DND-41 (cell line): ENCODE data around the gene RGS19.

ENCODE experiments used
- ATAC-seq: fragments of 200-7000 bp; cut with Tn5 transposase; 3 replicates; pipeline ENCODE4 v1.9.1; 2021; ENCODE audit warnings: low read depth; ENCODE audit not compliant: insufficient read depth
- DNase-seq: peaks from one replicate; pipeline ENCODE4 v3.0.0-alpha.2; 2020
- H2AFZ ChIP-seq: 2 replicates; pipeline ENCODE4 v1.6.0; 2012; ENCODE audit warnings: low read depth, low read length
- H3K27ac ChIP-seq: 2 replicates; pipeline ENCODE4 v1.5.1; 2012; ENCODE audit warnings: low read length, inconsistent platforms
- H3K27me3 ChIP-seq: fragments of 200-600 bp; sonication (generic); 2 replicates; pipeline ENCODE4 v1.6.0; 2012; ENCODE audit warnings: low read length, mild to moderate bottlenecking, inconsistent platforms; ENCODE audit not compliant: insufficient read depth, poor library complexity
- H3K36me3 ChIP-seq: 2 replicates; pipeline ENCODE4 v1.5.1; 2012; ENCODE audit warnings: low read length, inconsistent platforms; ENCODE audit not compliant: insufficient read depth
- H3K4me1 ChIP-seq: 2 replicates; pipeline ENCODE4 v1.5.1; 2012; ENCODE audit warnings: mild to moderate bottlenecking, low read length; ENCODE audit not compliant: insufficient read depth
- H3K4me2 ChIP-seq: 2 replicates; pipeline ENCODE4 v1.6.0; 2012; ENCODE audit warnings: mild to moderate bottlenecking, moderate library complexity, low read length, inconsistent platforms; ENCODE audit not compliant: insufficient read depth
- H3K4me3 ChIP-seq, 2 experiments: fragments of 200-600 bp in 1 of 2; shearing (Covaris generic) in 1 of 2; 2 replicates each; pipeline ENCODE4 v1.5.1; 2012 to 2016; ENCODE audit warnings: inconsistent platforms in 2 of 2, low read length in 2 of 2, mild to moderate bottlenecking in 2 of 2, low read depth in 1 of 2, moderate library complexity in 1 of 2
- H3K79me2 ChIP-seq: 2 replicates; pipeline ENCODE4 v1.6.0; 2012; ENCODE audit warnings: low read length, inconsistent platforms; ENCODE audit not compliant: insufficient read depth
- H3K9ac ChIP-seq: 2 replicates; pipeline ENCODE4 v1.6.0; 2012; ENCODE audit warnings: low read depth, mild to moderate bottlenecking, inconsistent platforms, low read length, moderate library complexity
- H3K9me3 ChIP-seq: 2 replicates; pipeline ENCODE4 v1.5.1; 2012; ENCODE audit warnings: low read length, moderate library complexity, mild to moderate bottlenecking, inconsistent platforms; ENCODE audit not compliant: insufficient read depth, severe bottlenecking
- H4K20me1 ChIP-seq: 2 replicates; pipeline ENCODE4 v1.6.0; 2012; ENCODE audit warnings: low read length; ENCODE audit not compliant: insufficient read depth
- CTCF ChIP-seq: IDR thresholded peaks from 2 replicates; pipeline ENCODE4 v1.5.1; 2012; ENCODE audit warnings: borderline replicate concordance, low read length, moderate library complexity, mild to moderate bottlenecking; ENCODE audit not compliant: poor library complexity, severe bottlenecking; ENCODE audit errors: extremely low read depth
- EZH2 ChIP-seq: IDR thresholded peaks from 3 replicates; pipeline ENCODE4 v1.6.1; 2012; ENCODE audit warnings: borderline replicate concordance, low read depth, mild to moderate bottlenecking, moderate library complexity, low read length, inconsistent platforms; ENCODE audit not compliant: severe bottlenecking

The RGS19 gene

GRCh38 chr20:64025826-64026412 lies 53.4 kb downstream of the RGS19 start:
- TF ChIP-seq EZH2 (no peak), CTCF (no peak)
- no peak overlapping the region for H3K4me2 ChIP-seq
- H3K27ac ChIP-seq: no peak overlapping the region
- H3K27me3 ChIP-seq: no peaks in the 10 kb centered on the region
- no peak for ATAC-seq
- H3K79me2 ChIP-seq: peaks cover 6% of the 10 kb centered on the region
- no peak overlapping the region for H3K9ac ChIP-seq
- H3K4me1 ChIP-seq: no peaks in the 10 kb centered on the region
- no peak for DNase-seq
- peaks cover 53% of the 10 kb centered on the region for H4K20me1 ChIP-seq
- H3K36me3 ChIP-seq: peaks cover 99% of the 10 kb centered on the region
- H3K4me3 ChIP-seq: no peak overlapping the region
- H3K9me3 ChIP-seq: no peaks in the 10 kb centered on the region
- no peak overlapping the region for H2AFZ ChIP-seq

GRCh38 chr20:64025101-64025825 lies 54.1 kb downstream of the RGS19 start:
- H3K9me3 ChIP-seq: no peaks in the 10 kb centered on the region
- peaks cover 50% of the 10 kb centered on the region for H4K20me1 ChIP-seq
- TF ChIP-seq CTCF: no peak
- TF ChIP-seq EZH2: no peak
- H3K4me2 ChIP-seq: no peak overlapping the region
- H3K79me2 ChIP-seq: peaks cover 6% of the 10 kb centered on the region
- H3K9ac ChIP-seq: no peak overlapping the region
- no peak for ATAC-seq
- H2AFZ ChIP-seq: no peak overlapping the region
- H3K4me1 ChIP-seq: no peaks in the 10 kb centered on the region
- H3K27me3 ChIP-seq: no peaks in the 10 kb centered on the region
- DNase-seq: no peak
- H3K4me3 ChIP-seq: no peak overlapping the region
- H3K36me3 ChIP-seq: peaks cover 98% of the 10 kb centered on the region
- no peak overlapping the region for H3K27ac ChIP-seq

GRCh38 chr20:64024141-64024990 lies 55.0 kb downstream of the RGS19 start:
- Histone ChIP-seq H3K4me2 (no peak overlapping the region), H3K27ac (no peak overlapping the region), H3K27me3 (no peaks in the 10 kb centered on the region), H3K79me2 (peaks cover 6% of the 10 kb centered on the region), H4K20me1 (peaks cover 50% of the 10 kb centered on the region), H3K4me1 (no peaks in the 10 kb centered on the region), H2AFZ (no peak overlapping the region), H3K9ac (no peak overlapping the region), H3K4me3 (no peak overlapping the region), H3K9me3 (no peaks in the 10 kb centered on the region), H3K36me3 (peaks cover 97% of the 10 kb centered on the region)
- no peak for TF ChIP-seq EZH2
- TF ChIP-seq CTCF: no peak
- no peak for DNase-seq
- ATAC-seq: no peak
